ENCODE results near the gene EED.

DNA sequence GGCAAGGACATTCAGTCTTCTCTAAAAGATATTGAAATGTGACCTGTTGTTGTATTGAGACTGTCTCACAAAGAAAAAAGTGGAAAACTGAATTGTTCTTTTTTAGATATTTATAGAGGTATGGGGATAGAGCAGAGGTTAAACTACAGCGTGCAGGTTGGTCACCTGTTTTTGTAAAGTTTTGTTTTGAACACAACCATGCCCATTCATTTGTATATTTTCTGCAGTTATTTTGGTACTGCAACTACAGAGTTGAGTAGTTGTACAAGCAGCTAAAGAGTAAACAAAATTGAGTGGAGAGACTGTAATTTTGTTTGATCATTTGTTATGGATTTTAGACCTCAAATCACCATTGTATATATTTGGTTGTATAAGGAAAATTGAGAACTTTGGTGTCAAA, 11.3 kb downstream of the EED start:
- TF ChIP-seq GATA2 (IDR thresholded peaks at IDR 0.05; ENCODE audit: low read depth, low read length) (no peak), GATA3 (IDR thresholded peaks at IDR 0.05; ENCODE audit: low read depth, low read length) (no peak)

Data from SH-SY5Y (cell line).